GM19023 (cell line): ENCODE data around the gene FOXO3.

Source experiments
- ATAC-seq: cut with Tn5 transposase; IDR thresholded peaks from one replicate; pipeline ENCODE4 v1.9.1; 2021; ENCODE audit warnings: mild to moderate bottlenecking, moderate library complexity; ENCODE audit not compliant: unreplicated experiment

FOXO3 gene

DNA sequence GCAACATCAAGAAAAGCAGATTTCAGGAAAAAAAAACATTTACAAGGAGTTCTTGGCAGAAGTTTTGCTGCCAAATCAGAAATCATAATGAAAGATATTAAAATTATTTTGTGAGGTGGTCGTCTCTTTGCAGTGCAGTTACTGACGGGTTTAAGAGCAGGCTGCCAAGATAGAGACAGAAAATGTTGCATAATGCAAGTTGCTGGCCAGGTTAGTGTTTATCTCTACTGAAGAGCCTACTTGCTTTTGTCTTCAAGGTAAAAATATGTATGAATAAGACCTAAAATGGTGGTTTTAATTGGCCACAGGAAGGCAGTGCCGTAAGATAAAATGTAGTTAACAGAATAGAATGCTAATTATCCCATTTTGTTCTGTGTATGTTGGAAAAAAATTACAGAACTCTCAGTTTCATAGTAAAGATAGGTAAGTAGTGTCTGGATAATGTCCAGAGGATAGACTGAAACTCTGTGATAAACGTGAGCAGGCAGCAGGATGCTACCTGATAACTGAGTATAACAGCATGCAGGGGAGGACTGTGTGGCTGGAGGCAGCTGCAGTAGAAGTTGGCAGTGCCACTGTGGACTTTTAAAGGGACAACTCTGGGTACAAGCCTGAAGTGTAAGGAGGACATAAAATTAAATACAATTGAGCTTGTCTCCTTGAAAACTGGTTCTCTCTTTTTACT lies 13.9 kb downstream of the FOXO3 start:
- ATAC-seq: no peak

DNA sequence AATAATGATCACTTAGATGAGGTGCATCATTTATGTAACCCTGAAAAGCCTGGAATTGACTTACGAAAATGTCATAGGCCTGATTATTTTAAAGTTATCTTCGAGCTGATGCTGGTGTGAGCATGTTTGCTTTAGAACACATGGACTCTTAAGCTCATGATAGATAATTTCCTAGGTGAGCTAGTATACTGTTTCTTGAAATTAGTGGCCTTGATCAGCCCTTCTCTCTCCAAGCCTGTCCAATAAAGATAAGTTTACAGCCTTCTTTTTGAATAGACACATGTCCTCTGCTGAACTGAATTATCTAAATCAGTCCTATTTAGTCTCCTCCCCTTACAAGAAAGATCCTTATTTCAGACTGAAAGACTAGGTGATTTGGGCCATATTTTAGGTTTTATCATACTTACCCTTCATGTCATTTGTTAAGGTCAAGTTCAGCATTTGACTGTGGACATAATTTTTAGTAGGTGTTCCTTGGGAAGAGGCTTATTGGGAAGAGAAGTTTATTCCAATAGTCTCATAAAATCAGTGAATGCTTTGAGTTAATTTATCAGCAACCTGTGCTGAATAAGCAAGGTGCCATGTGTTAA lies 15.3 kb downstream of the FOXO3 start:
- no peak for ATAC-seq

DNA sequence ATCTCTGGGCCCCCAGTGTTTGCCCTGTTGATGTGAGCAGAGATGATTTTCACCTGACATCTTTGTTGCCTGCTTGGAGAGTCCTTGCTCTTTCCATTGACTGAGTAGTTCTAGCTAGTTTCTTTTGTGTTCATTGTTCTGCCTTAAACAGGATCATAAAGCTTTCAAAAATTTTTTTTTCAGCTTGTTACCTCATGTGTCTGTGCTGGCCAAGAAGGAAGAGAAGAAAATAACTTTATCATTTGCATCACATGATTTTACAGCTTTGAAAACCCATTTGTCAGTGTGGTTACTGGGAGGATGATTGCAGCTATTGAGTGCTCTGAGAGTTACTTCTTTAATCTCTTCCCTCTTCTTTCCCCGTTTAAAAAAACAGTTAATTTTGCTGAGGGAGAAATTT lies 16.0 kb downstream of the FOXO3 start:
- no peak for ATAC-seq

DNA sequence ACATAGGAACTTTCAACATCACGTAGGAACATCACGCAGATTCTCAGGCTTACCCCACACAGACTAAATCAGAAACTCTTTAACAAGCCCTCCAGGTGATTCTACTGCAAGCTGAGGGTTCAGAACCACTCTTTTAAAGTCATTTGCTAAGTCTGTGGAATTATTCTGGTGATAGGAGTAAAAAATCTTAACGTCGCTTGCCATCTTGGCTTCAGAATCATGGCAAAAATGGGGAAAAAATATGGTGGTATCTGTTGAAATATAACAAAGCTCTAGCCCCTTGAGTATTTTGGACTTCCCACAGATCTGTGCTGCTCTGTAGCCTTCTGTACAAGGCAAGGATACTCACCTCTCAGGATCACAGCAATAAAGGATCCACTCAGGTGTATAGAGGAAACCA lies 17.4 kb downstream of the FOXO3 start:
- ATAC-seq: no peak

DNA sequence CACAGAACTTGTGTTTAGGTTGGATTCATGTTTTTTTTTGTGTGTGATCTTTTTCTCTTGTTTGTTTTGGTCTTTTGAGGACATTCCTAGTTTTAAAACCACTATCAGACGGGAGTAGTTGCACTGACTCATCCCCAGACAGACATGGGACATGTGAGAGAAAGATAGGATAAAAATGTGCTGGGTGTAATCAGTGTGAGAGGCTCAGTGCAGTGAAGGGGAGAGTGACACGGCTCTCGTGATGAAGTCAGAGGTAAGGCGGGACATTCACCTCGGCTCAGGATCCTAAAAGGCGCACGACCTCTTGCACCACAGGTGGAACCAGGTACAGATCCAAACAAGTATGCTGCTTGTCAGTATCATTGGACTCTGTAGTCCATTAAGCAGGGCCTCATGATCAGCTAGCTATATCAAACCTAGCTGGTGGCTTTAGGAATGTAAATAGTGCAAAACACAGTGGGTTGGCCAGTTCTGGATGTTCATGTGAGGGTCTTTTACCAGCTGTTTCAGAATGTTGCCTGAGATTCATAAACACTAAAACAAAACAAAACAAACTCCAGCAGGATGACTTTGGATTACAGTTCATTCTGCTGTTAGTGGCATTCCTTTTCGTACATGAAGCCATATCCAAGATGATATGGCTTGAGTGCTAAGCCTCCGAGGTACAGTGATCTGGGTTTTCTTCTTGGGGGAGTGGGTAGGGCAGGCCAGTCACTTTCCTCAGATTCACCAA lies 18.0 kb downstream of the FOXO3 start:
- no peak for ATAC-seq

DNA sequence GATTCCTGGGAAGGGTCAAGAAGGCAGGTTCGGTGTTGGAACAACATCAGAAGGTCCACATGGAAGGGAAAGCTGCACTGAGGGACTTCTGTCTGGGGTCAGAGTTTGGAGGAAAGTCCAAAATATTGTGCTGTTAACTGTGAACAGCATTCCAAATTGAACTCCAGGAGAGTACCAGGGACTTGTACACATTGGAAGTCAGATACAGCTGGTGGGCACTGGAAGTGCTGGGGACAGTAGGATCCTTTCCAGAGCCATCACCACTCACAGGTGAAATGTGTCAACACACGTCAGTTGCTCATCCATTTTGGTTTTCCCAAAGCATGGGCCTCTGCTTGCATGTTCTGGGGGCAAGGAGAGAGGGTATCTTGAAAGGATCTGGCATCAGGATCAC lies 18.6 kb downstream of the FOXO3 start:
- no peak for ATAC-seq

DNA sequence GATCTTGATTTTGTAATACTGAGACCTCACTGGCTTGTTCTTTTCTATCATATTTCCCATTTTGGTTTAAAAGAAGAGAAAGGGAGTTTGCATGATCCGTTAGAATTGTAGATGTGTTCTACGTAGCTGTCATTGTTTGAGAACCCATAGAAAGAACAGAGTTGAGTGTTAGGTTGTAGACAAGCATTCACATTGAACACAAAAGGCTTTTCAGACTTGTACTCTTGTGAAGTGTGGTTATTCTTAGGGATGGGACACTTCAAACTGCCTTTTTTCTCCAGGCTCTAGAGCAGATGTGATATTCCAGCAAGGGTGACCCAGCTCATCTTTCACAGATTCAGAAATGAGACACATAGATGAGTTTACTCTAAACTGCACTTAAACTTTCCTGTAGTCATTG lies 19.9 kb downstream of the FOXO3 start:
- no peak for ATAC-seq

DNA sequence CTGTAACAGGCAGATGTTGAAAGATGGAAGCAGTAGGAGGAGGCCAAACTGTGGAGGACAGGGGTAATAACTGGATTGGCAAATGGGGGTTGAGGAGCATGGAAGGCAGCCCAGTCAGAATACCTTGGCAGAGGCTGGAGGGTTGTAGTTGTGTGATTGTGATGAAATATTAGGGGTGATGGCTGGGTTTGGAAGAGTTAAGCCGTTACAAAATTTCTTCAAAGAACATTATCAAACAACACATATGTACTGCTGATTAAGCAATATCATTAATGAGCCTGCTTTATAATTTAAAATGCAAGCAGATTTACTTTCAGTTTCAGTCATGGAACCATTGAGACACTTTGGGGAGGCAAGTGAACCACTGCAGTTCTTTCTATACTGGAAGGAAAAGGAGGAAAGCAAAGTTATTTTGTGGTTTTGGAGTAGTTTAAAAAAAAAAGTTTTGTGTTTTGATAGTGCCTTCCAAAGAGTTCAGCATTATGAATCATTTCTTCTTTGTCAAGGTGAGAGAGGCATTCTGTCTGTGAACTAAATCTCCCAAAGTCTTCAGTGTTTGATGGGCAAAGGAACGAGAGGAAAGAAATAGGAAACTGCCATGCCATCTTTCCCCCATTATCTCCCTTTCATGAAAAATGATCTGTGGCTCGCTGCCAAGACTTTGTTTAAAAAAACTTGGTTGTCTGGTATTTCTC lies 20.7 kb downstream of the FOXO3 start:
- ATAC-seq: no peak

DNA sequence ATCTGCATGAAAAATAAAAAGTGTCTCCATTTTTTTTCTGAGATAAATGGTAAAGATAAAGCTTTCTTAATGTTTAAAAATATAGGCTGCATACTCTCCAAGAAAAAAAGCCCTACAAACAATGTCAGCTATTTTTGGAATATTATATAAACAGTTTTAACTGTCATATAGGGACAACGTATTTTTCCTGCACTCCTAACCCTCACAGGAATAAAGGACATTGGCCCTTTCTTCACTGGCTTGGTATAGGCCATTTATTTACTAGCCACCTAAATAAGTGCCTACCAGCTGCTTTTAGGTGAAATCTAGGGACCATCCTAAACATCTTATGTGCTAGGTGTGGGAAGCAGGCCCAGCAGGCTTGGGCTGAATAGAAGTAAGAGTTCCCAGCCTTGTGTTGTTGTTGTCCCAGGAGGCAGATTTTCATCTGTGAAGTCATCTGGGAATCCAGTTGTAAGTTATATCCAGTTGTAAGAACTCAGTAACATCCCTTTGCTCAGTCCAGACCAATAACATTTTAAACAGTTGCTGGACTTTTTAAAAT lies 21.3 kb downstream of the FOXO3 start:
- no peak for ATAC-seq

DNA sequence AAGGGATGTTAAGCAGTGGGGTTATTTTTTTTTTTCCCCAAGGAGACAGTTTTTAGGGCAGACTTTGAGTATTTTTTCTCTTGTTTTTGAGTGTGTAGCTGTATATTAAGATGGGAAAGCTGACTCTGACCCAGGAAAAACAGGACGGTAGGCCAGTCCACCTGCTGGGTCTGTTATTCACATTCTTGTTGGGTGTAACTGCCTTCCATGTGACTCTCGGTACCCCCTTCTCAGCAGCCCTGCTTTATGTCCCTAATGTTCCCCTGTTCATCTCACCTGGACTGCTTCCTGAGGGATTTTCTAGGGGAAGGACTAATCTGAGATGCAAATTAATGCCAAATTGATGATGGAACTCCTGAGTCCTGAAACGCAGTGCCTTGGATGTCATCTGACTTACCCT lies 21.9 kb downstream of the FOXO3 start:
- ATAC-seq: no peak

DNA sequence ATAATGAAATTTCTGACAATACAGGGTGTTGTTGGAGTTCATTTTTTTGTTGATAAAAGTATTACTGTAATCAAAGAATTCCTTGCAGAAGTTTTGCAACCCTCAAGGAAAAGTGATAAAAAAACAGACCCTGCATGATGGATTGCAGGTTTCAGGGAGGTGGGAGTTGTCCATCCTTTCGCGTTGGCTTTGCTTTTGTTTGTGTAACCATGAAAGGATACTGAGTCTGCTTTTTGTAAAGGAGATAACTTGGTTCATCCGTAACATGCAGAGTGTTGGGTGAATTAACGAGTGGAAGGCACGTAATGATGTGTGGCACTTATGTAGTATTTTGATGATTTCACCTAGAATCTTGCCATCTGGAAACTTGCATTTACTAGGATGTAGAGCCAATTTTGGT lies 23.6 kb downstream of the FOXO3 start:
- ATAC-seq: no peak

DNA sequence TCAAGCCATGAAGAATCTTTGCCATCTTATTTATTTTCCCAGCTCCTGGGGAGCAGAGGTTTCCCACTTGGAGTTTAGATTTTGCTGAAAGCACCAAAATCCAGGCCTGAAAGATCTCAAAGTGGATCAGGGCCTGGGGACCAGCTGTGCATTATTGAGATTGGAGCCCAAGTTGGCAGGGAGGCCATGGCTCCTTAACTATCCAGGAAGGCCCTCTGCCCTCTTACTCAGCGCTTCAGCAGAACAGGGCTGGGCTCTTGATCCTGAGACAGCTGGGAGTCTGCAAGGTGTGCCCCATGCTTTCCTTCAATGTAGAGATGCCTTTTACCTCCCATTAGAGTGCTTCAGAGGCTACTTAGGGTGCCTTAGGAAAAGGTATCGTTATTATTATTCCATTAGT lies 24.6 kb downstream of the FOXO3 start:
- ATAC-seq: no peak

DNA sequence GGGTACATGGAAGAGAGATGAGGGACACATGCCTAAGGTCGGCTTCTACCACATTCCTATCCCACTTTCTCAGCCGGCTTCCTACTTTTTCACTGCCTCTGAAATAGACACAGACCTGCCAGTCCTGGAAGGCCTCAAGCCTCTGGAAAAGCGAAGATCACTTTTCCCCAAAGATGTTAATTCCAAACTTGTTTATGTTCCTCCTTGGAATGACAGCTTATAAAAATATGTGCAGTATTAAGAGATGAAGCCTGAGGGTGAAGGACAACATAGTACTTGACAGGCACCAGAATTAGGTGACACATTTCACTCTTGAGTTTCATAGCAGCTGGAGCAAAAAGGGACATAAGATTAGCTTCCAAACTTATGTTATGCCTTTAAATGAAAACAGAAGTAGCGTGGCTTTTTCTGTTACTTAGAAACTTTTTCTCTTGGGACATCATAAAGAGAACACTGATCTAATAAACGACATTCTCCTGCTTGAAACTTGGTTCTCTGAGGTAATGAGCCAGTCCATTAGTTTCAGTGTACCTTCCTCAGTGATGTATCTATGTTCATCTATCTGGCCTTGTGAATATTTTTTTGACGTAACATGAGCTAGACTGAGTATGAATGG lies 25.3 kb downstream of the FOXO3 start:
- no peak for ATAC-seq

DNA sequence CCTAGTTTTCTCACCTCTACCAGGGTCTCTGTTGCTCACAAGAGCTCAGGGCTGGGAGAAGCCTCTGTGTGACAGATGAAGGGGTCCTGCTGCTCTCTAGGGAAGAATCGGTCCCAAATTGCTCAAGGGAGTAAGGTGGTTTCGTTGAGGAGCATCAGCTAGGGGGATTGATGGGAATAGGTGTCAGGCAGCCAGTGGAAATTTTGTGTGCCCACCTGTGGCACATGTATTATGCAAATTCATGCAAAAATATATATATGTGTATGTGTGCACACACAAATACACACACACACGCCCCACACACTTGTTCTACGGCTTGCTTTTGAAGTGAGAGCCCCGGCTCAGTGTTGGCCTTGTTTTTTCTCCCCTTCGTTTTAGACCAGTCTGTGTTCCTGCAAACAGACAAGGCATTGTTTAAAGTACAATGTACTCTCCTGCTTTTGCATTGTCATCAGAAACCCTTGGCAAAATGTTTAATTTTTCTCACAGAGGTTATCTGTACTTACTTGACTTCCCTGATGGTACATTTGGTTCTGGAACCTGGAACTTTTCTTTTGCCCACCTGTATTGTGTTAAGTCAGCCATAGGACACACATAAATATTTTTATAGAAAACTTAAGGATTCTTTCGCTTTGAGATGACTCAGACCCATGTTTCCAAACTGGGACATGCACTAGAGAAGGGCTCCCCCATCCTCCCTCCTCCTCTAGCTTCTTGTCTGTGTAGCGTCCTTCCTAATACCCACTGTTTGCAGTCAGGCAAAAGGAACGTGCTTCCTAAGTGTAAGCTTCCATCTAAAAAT lies 26.7 kb downstream of the FOXO3 start:
- no peak for ATAC-seq

DNA sequence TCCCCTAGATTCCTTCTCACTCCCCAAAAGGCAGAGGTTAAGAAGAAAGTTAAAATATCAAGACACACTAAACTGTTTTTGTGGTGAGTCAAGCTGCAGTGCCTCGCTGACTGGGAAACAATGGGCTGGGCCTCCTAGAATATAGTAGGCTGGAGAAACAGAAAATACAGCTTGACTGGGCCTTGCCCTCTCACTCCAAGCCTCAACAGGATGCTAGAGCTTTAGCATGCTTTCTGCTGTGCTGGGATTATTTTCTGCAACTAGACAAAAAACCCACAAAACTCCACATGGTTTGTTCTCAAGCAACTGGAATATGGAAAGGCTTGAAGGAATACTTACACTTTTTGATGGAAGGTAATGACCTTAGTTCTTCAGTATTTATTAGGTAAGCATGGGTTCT lies 27.9 kb downstream of the FOXO3 start:
- ATAC-seq: no peak

DNA sequence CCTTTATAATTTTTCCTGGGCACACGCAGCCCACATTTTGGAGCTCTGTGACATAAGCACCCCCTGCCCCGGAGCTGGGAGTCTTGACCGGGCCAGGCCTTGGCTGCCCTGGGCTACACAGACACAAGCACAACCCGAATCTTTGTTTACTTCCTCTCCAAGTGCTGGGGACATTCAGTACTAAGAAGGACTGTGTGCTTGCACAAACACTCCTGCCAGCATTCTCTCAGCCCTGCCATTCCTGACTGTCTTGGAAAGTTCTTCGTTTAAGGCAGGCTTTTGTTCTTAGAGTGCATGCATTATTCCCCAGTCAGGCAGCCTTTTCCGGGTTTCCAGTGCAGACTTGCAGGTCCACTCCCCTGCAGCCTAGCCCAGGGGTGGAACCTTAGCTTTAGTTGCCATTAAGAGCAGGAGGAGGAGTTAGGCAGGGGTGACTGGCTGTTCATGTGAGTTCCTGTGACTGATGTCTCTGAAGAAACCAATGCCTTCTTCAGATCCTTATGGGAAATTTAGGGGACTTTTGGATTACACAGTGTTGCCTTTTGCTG lies 28.6 kb downstream of the FOXO3 start:
- ATAC-seq: no peak

DNA sequence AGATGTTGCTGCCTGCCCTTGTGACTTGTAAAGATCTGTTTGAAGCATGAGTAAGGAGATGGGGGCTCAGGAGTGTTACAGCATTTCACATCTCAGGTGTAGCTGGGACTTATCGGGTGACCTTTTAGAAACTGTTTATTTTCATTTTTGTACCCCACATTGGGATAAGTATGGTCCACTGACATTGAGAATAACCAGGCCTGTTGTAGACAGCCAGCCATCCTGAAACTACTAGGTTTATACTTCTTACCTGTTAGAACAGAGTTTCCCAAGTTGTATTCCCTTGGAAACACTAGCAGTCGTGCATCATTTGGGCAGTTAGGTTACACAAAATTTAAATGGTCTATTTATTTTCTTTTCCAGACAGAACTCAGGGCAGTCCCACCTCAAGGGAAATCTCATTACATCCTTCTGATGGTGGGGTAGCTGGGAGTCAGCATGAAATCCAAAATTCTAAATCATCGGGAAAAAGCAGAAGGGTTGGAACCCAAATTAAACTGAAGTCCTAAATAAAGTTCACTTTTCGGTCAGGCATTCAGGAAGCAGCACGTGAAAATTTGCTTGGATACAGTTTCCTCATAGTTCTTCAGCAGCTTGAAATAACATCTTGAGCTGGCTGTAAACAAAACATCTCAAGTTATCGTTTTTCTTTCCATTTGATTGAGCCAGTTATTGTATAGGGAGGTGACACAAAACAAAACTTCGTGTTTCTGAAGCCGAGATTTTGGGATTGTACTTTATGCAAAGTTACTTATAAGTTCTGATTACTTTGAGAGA lies 30.5 kb downstream of the FOXO3 start:
- ATAC-seq: no peak

DNA sequence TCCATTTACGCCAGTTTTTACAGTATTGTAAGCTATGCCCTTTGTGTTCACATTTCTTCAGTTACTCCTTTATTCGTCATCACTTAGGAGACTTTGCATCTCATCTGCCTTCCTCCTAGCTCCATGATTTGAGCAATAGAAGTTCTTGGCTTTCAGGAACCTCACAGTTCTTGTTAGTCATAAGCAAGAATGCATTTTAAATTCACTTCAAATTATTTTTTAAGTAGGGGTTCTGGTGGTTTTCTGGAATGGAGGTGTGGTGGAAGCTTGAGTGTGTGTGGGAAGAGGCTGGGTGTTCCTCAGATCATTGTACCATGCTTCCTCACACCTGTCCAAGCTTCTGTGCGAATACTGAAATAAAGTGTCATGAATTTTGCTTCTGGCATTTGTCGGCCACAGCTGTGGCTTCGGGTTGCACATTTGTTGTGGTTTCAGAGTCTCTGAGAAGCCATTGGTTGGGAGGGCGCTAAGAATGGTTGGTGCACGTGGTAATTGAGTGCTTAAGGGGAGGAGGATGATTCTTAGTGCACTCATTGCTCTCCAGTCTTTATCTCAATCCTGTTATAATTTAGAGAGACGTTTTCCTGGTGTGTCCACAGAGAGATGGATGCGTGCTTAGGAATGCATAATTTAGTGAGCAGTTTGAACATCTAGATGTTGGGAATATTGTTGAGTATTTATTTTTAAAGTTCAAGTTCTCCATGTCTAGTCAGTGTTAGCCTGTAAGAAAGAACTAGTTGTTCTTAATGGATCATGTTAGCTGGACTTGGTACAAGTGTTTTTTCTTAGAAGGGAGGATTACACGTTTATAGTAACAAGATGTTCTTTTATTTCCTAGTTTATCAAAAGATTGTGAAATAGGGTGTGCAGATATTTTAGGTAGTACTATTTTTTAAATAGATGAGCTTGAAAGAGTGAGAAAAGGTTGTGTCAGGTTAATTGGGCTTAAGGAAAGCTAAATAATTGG lies 31.9 kb downstream of the FOXO3 start:
- peak; percentile 79 for ATAC-seq
